HEK293 (cell line): Measurements from ENCODE around the gene RNU11.

Source experiments
- CTCF ChIA-PET: fragments of 350-600 bp; formaldehyde crosslinking; extraction: SDS; loops from one replicate; lab custom pipeline; 2021; ENCODE audit warnings: antibody characterized with exemption; lab: Yijun Ruan, JAX
- POLR2A ChIA-PET: fragments of 300-600 bp; formaldehyde crosslinking; extraction: SDS; loops from one replicate; lab custom pipeline; 2020; ENCODE audit warnings: antibody characterized with exemption, inconsistent platforms; lab: Yijun Ruan, JAX
- H3K27ac ChIP-seq: fragments of 200-500 bp; sonication (Bioruptor generic); 2 replicates; pipeline ENCODE4 v1.5.1; 2014; ENCODE audit warnings: low read depth, low read length, control low read depth, inconsistent platforms; ENCODE audit errors: extremely low read depth
- H3K36me3 ChIP-seq, 2 experiments: fragments of 200-500 bp in 1 of 2; sonication (Bioruptor generic) in 1 of 2; 1 replicate in 1 of 2; 2 replicates in 1 of 2; pipeline ENCODE4 v1.5.1; 2014 to 2017; ENCODE audit warnings: inconsistent platforms in 2 of 2, low read length in 2 of 2; ENCODE audit not compliant: control insufficient read depth in 2 of 2, insufficient read depth in 1 of 2
- H3K4me1 ChIP-seq: fragments of 200-500 bp; sonication (Bioruptor generic); 2 replicates; pipeline ENCODE4 v1.5.1; 2014; ENCODE audit warnings: mild to moderate bottlenecking, low read length, inconsistent platforms; ENCODE audit not compliant: control insufficient read depth, insufficient read depth
- H3K4me3 ChIP-seq: 2 replicates; pipeline ENCODE4 v1.5.1; 2011; ENCODE audit warnings: low read depth, mild to moderate bottlenecking, control low read depth, low read length, moderate library complexity
- H3K9me3 ChIP-seq: fragments of 200-500 bp; sonication (Bioruptor generic); 2 replicates; pipeline ENCODE4 v1.5.1; 2014; ENCODE audit warnings: low read depth, low read length, inconsistent platforms; ENCODE audit not compliant: control insufficient read depth, insufficient read depth
- HIC1 ChIP-seq: fragments of 450-650 bp; formaldehyde crosslinking; IDR thresholded peaks from 2 replicates; pipeline ENCODE4 v1.5.1; 2016; ENCODE audit warnings: missing biosample characterization, missing genetic modification characterization
- KLF7 ChIP-seq: fragments of 450-650 bp; formaldehyde crosslinking; IDR thresholded peaks from 2 replicates; pipeline ENCODE4 v1.5.1; 2016; ENCODE audit warnings: missing biosample characterization, missing genetic modification characterization, borderline replicate concordance
- KLF9 ChIP-seq: fragments of 450-650 bp; formaldehyde crosslinking; IDR thresholded peaks from 2 replicates; pipeline ENCODE4 v1.5.1; 2016; ENCODE audit warnings: missing biosample characterization, missing genetic modification characterization, low read depth
- PRDM10 ChIP-seq: fragments of 450-650 bp; formaldehyde crosslinking; IDR thresholded peaks from 2 replicates; pipeline ENCODE4 v1.5.1; 2016; ENCODE audit warnings: missing biosample characterization, missing genetic modification characterization
- SETDB1 ChIP-seq: IDR thresholded peaks from one replicate; pipeline ENCODE4 v1.6.1; 2017; ENCODE audit warnings: mild to moderate bottlenecking, low read length, moderate library complexity, mixed read lengths; ENCODE audit not compliant: insufficient read length
- SP3 ChIP-seq: fragments of 450-650 bp; formaldehyde crosslinking; IDR thresholded peaks from 2 replicates; pipeline ENCODE4 v1.5.1; 2016; ENCODE audit warnings: missing biosample characterization, missing genetic modification characterization
- ZBTB26 ChIP-seq: fragments of 450-650 bp; formaldehyde crosslinking; optimal IDR thresholded peaks from 2 replicates; pipeline ENCODE3; 2016; ENCODE audit warnings: missing biosample characterization, mild to moderate bottlenecking, missing genetic modification characterization
- ZNF121 ChIP-seq: fragments of 450-650 bp; formaldehyde crosslinking; IDR thresholded peaks from 2 replicates; pipeline ENCODE4 v1.5.1; 2016; ENCODE audit warnings: missing biosample characterization, missing genetic modification characterization
- ZNF175 ChIP-seq: fragments of 450-650 bp; formaldehyde crosslinking; IDR thresholded peaks from 2 replicates; pipeline ENCODE4 v1.5.1; 2016; ENCODE audit warnings: missing biosample characterization, missing genetic modification characterization
- ZNF24 ChIP-seq: fragments of 450-650 bp; formaldehyde crosslinking; IDR thresholded peaks from 2 replicates; pipeline ENCODE4 v1.5.1; 2016; ENCODE audit warnings: missing biosample characterization, missing genetic modification characterization
- ZNF302 ChIP-seq: fragments of 450-650 bp; formaldehyde crosslinking; IDR thresholded peaks from 2 replicates; pipeline ENCODE4 v1.5.1; 2016; ENCODE audit warnings: missing biosample characterization, missing genetic modification characterization, low read depth
- ZNF391 ChIP-seq: fragments of 450-650 bp; formaldehyde crosslinking; IDR thresholded peaks from 2 replicates; pipeline ENCODE4 v1.5.1; 2016; ENCODE audit warnings: low read depth, missing biosample characterization, missing genetic modification characterization, borderline replicate concordance
- ZNF398 ChIP-seq: fragments of 450-650 bp; formaldehyde crosslinking; IDR thresholded peaks from 2 replicates; pipeline ENCODE4 v1.5.1; 2017; ENCODE audit warnings: missing biosample characterization, missing genetic modification characterization
- ZNF518A ChIP-seq: fragments of 450-650 bp; formaldehyde crosslinking; conservative IDR thresholded peaks from 2 replicates; pipeline ENCODE4 v1.5.1; 2016; ENCODE audit warnings: low read depth, missing biosample characterization, missing genetic modification characterization
- ZNF654 ChIP-seq: fragments of 450-650 bp; formaldehyde crosslinking; IDR thresholded peaks from 2 replicates; pipeline ENCODE4 v1.5.1; 2016; ENCODE audit warnings: low read depth, missing biosample characterization, missing genetic modification characterization
- ZSCAN5A ChIP-seq: fragments of 450-650 bp; formaldehyde crosslinking; IDR thresholded peaks from 2 replicates; pipeline ENCODE4 v1.5.1; 2016; ENCODE audit warnings: missing biosample characterization, missing genetic modification characterization

Gene RNU11

GRCh38 chr1:28642847-28643635 is 5.4 kb upstream of the RNU11 start, which contains the start of gene TAF12:
Gene TAF12 (minus strand): TSS chr1:28643067. CDS start chr1:28622081, 20,986 bp downstream.
- no peaks in the 10 kb centered on the region for H3K36me3 ChIP-seq
- ChIA-PET POLR2A (interaction anchor here (0.6 to 3.1 kb wide), 30 partner anchors 16 to 870 kb away, joined by 3 to 44 read pairs (median 4); partner anchors contain the start of genes ATP5IF1, EPB41, GMEB1 and MED18), CTCF (interaction anchor here (0.6 to 2.3 kb wide), 11 partner anchors 11 to 1982 kb away, joined by 3 to 10 read pairs (median 3); partner anchors contain the start of gene YTHDF2)
- H3K27ac ChIP-seq = peak within 1 kb of the TSS; percentile 65
- no peaks in the 10 kb centered on the region for H3K9me3 ChIP-seq
- no peaks in the 10 kb centered on the region; the same call in 1 of the 2 replicates for H3K4me1 ChIP-seq
- H3K4me3 ChIP-seq = peak within 1 kb of the TSS; percentile 75
- TF ChIP-seq HIC1 (tag by site-specific recombination) = no peak
- TF ChIP-seq PRDM10 (tag by site-specific recombination) = peak; percentile 25; the same call in 1 of the 2 replicates
- peak; percentile 80 for TF ChIP-seq SP3 (tag by site-specific recombination)
- TF ChIP-seq ZNF24 (tag by site-specific recombination) = peak; percentile 70
- TF ChIP-seq ZNF654 (tag by site-specific recombination) = peak; percentile 33
- no peak for TF ChIP-seq SETDB1
- TF ChIP-seq ZNF302 (tag by site-specific recombination) = no peak
- TF ChIP-seq ZNF121 (tag by site-specific recombination) = 0 out of 2 replicates have a peak, but pooled peaks have one; percentile 41
- TF ChIP-seq ZNF175 (tag by site-specific recombination) = no peak
- TF ChIP-seq ZSCAN5A = peak; percentile 95
- TF ChIP-seq KLF9 (tag by site-specific recombination) = peak; percentile 60; the same call in 1 of the 2 replicates
- TF ChIP-seq KLF7 = no peak
- TF ChIP-seq ZNF391 (tag by site-specific recombination) = peak; percentile 69; the same call in 1 of the 2 replicates
- no peak for TF ChIP-seq ZNF398 (tag by site-specific recombination)
- TF ChIP-seq ZNF518A (tag by site-specific recombination) = peak; percentile 60
- peak; percentile 94 for TF ChIP-seq ZBTB26 (tag by site-specific recombination)
